A549 (cell line): Measurements from ENCODE around the gene PKP4.

Experiments used
- BHLHE40 ChIP-seq: IDR thresholded peaks from 2 replicates; pipeline ENCODE4 v1.6.1; 2012; ENCODE audit warnings: low read depth, low read length, inconsistent platforms
- CTCF ChIP-seq: fragments of >200 bp; sonication (Bioruptor Twin); formaldehyde crosslinking; IDR thresholded peaks from 3 replicates; pipeline ENCODE4 v1.5.1; 2016
- EP300 ChIP-seq, 2 experiments: fragments of >200 bp; sonication (Bioruptor Twin); formaldehyde crosslinking; IDR thresholded peaks; 2 replicates in 1 of 2; 3 replicates in 1 of 2; pipeline ENCODE4 v1.6.1; 2016 to 2017
- FOSL2 ChIP-seq, 2 experiments: fragments of 450-650 bp in 1 of 2; fragments of >200 bp in 1 of 2; sonication (Bioruptor Twin) in 1 of 2; formaldehyde crosslinking; IDR thresholded peaks; 2 replicates each; pipeline versions ENCODE4 v1.5.0 to v1.6.1; 2016 to 2020; ENCODE audit warnings: mild to moderate bottlenecking in 1 of 2, moderate library complexity in 1 of 2
- HDAC2 ChIP-seq: fragments of 200-600 bp; sonication (generic); IDR thresholded peaks from 2 replicates; pipeline ENCODE4 v1.6.1; 2016
- HMGXB4 ChIP-seq: fragments of 250-450 bp; sonication (Bioruptor Pico); IDR thresholded peaks from 2 replicates; pipeline ENCODE4 v1.5.0; 2021; ENCODE audit warnings: mild to moderate bottlenecking, moderate library complexity, borderline replicate concordance
- JUN ChIP-seq, 2 experiments: fragments of >200 bp; sonication (Bioruptor Twin); formaldehyde crosslinking; IDR thresholded peaks; 2 replicates in 1 of 2; 3 replicates in 1 of 2; pipeline ENCODE4 v1.6.1; 2016 to 2017
- MAZ ChIP-seq: fragments of 150-350 bp; IDR thresholded peaks from 2 replicates; pipeline ENCODE4 v1.6.1; 2014; ENCODE audit warnings: antibody characterized with exemption, low read depth, low read length, borderline replicate concordance
- NR3C1 ChIP-seq: fragments of >200 bp; sonication (Bioruptor Twin); formaldehyde crosslinking; IDR thresholded peaks from 3 replicates; pipeline ENCODE4 v1.6.1; 2017
- POLR2A ChIP-seq: IDR thresholded peaks from 2 replicates; pipeline ENCODE4 v1.6.1; 2012; ENCODE audit warnings: mild to moderate bottlenecking, low read length
- REST ChIP-seq: fragments of 200-600 bp; sonication (generic); IDR thresholded peaks from 2 replicates; pipeline ENCODE4 v1.6.1; 2016; ENCODE audit warnings: antibody characterized with exemption, mild to moderate bottlenecking, moderate library complexity
- SREBF2 ChIP-seq: fragments of 450-650 bp; IDR thresholded peaks from 2 replicates; pipeline ENCODE4 v1.6.1; 2014; ENCODE audit warnings: mild to moderate bottlenecking, moderate library complexity
- USF2 ChIP-seq: fragments of 450-650 bp; IDR thresholded peaks from 2 replicates; pipeline ENCODE4 v1.6.1; 2014; ENCODE audit warnings: antibody characterized with exemption

GRCh38 chr2:158493458-158493857 is 36.7 kb downstream of the PKP4 start:
- TF ChIP-seq SREBF2 = no peak
- no peak for TF ChIP-seq MAZ
- TF ChIP-seq CTCF = no peak
- TF ChIP-seq USF2 = no peak
- TF ChIP-seq NR3C1 = no peak
- TF ChIP-seq HDAC2 = no peak
- TF ChIP-seq REST = no peak
- TF ChIP-seq BHLHE40 = no peak
- TF ChIP-seq EP300 (IDR thresholded peaks at IDR 0.05) = no peak
- TF ChIP-seq JUN (IDR thresholded peaks at IDR 0.05) = no peak
- TF ChIP-seq POLR2A = no peak
- no peak for TF ChIP-seq FOSL2 (IDR thresholded peaks at IDR 0.05)
- no peak for TF ChIP-seq FOSL2 (CRISPR knock-in tag; IDR thresholded peaks at IDR 0.05)
- no peak for TF ChIP-seq HMGXB4 (CRISPR knock-in tag)
